Panc1 (cell line): ENCODE measurements around the gene ATP6V0C.
A peak's percentile ranks its signal among the peaks of the same experiment; 100 is the strongest.

Experiments
- CTCF ChIP-seq: fragments of 450-650 bp; IDR thresholded peaks from 2 replicates; pipeline ENCODE4 v1.5.1; 2017; ENCODE audit warnings: mild to moderate bottlenecking
- POLR2AphosphoS5 ChIP-seq: IDR thresholded peaks from 2 replicates; pipeline ENCODE4 v1.6.1; 2012; ENCODE audit warnings: mild to moderate bottlenecking, low read depth, low read length, moderate library complexity
- REST ChIP-seq, 2 experiments: IDR thresholded peaks; 2 replicates each; pipeline ENCODE4 v1.6.1; 2011 to 2012; ENCODE audit warnings: low read depth in 2 of 2, control low read depth in 1 of 2, low read length in 1 of 2, mild to moderate bottlenecking in 1 of 2, moderate library complexity in 1 of 2; ENCODE audit not compliant: insufficient read depth in 1 of 2
- SIN3A ChIP-seq: IDR thresholded peaks from 2 replicates; pipeline ENCODE4 v1.6.1; 2012; ENCODE audit warnings: low read depth, mild to moderate bottlenecking, low read length, moderate library complexity, borderline replicate concordance; ENCODE audit not compliant: insufficient read depth
- TCF7L2 ChIP-seq: IDR thresholded peaks from 2 replicates; pipeline ENCODE4 v1.6.1; 2011; ENCODE audit warnings: mild to moderate bottlenecking, low read depth, low read length, inconsistent platforms

GRCh38 chr16:2515180-2515851, 1.6 kb downstream of the ATP6V0C start:
- no peak for TF ChIP-seq CTCF
- TF ChIP-seq POLR2AphosphoS5 = no peak
- TF ChIP-seq TCF7L2 = no peak
- TF ChIP-seq SIN3A = 0 out of 2 replicates have a peak, but pooled peaks have one; percentile 51
- TF ChIP-seq REST (IDR thresholded peaks at IDR 0.05; ENCODE audit: insufficient read depth in 1 of 2, low read depth in 2 of 2, low read length in 1 of 2) = no peak
